Measurements from ENCODE around the gene DCDC1.

DCDC1 gene

DNA sequence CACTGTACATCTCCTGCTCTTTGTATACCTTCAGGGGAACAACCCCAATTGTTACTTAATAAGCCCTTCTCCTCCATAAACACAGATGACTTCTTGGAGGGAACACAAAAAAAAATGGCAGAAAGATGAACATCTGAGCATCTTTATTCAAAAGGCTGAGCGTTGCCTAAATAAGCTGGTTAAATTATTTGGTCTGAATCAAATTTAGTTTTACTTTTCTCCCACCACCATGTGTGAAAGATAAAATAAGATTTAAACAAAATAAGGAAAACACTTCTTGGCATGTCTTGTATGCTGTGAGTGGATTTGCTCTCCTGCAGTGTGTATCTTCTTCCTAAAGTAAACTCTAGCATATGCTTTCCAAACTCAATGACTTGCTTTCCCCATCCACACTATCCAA, 137.9 kb downstream of the DCDC1 start:
- no peak for DNase-seq
- no peak for ATAC-seq

DNA sequence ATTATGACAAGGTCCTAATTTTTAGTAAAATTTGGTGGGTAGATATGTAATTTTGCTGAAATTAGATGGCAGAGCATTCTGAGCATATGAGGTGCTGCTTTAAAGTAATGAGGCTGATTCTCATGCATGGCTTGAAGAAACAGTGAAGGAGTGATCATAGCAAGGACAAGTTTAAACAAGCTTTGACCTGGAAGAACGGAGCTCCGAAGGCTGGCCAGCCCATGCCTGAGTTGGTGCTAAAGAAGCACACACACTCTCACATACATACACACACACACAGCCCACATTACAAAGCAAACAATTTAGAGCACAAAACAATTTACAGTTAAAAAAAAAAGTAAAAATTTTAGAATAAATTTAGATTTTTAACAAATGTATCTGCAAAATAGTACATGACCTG, 150.7 kb downstream of the DCDC1 start:
- ATAC-seq (no peak), DNase-seq (no peak)

DNA sequence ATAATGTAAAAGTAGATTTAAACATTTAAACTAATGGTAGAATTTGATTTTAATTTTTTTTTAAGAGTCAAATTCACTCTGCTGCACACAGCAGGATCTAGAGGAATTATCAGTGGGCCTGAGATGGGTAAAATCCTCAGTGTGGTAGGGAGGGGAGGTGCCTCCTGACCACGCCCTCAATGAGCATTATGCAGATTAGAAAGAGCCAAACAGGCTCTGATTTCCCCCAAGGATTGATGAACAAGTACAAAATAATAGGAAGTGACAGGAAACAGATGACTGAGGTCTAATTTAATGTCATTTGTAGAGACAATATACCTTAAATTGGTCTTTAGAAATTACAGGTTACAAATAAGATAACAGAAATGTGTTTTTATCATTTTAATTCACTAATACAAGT, 155.2 kb downstream of the DCDC1 start:
- DNase-seq (no peak), ATAC-seq (no peak)

DNA sequence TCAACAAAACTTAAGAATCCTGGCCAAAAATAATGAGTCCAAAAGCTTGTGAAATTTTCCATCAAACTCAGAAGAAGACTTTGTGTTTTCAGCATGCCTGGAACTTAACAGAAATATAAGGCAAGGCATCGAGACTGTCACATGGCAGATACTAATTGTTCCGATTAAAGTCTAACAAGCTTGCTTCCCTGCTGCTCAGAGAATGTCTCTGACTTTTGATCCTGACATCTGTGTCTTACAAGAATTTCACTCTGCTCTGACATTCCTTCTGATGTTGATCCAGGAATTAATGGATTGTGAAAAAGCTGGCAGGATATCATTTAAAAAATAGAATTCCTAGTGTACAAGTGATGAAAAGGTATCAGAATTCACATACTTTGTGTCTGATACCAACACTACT, 170.2 kb downstream of the DCDC1 start:
- ATAC-seq = no peak
- DNase-seq = no peak

DNA sequence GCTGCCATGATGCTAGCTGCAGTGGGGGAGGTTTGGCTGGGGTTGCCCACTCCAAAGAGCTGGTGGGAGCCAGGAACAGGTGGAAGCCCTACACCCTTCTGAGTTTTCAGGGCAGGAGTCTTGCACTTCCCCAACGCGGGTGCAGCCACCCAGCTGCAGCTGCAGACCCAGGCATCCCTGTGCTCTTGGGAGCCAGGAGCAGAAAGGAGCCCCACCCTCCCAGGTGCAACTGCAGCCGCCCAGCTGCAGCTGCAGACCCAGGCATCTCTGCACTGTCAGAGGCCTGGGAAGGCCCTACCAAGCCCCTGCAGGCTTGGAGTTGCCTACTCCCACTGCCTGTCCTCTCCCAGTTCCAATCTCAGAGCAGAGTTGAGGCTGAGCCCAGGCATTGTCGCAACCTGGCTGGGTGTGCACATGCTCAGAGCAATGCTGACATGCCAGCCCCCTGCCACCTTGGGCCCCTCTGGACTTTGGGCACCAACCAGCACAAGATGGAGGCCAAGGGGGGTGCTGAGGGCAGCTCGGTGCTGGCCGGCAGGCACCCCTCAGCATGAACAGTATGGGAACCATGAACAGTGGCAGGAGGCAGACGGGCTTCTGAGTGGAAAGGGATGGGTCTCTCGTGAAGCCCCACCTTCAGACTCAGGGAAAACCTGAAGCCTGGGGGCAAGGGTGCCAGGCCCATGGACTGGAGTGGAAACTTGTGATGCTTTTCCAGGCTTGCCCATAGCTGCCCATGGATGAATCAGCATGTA, 195.4 kb downstream of the DCDC1 start:
- no peak for DNase-seq

DNA sequence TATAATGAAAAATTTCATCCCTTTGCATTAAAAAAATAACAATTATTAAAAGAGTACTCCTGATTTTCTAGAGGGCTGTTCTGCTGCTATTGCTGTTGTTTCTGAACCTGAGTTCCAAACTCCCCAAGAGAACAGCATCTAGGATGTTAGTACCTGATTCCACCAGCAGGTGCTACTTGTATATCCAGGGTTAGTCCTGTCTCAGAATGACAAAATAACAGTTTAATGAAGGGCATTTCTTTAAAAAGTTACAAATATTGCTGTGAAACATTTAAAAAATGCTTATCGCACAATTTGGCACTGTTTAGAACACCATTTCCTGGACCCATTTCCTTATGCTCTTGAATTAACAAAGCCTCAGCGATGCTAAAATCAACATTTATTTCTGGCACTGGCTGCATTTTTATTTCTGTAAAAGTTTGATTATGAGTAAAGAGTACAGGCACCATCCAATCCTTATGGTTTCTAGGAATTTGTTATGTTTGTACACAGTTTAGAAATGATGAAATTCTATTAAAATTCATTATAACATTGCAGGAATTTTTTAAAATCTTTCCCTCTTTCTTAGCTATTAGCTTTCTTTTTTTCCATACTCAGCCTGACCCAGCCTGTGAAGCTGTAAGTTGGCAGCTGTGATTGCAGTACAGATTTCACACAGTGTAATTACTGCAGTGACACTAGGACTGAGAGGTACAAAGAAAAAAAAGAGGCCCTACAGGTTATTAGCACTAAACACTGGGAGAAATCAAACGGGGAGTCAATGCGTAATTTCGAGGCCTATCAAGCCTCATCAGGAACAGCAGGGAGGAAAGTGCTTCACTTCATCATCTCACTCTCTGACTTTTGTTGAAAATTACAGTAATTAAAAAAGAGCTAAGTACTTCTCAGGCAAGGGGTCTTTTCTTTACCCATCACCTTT, 208.8 kb downstream of the DCDC1 start:
- DNase-seq = no peak

More for the DNA sequence above, 195.4 kb downstream of the DCDC1 start:
- no peak for ATAC-seq

DNA sequence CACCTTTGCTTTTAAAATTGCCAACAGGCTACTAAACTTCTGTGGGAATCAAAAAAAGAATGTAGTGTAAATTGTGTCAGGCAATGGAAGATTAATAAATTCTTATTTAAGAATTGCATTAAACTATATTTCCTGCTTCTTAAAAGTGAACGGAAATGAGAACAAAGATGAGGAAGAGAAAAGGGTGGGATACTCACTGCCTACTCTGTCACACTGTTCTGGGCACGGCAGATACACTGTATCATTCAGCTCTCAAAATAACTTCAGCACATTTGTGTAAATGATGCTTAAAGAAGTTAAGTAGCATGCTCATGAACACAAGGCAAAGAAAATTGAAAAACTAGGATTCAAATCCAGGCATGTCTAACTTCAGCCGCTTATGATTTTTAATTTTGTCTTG, 218.7 kb downstream of the DCDC1 start:
- ATAC-seq = no peak
- DNase-seq = no peak

More for the DNA sequence above, 208.8 kb downstream of the DCDC1 start:
- ATAC-seq = no peak

DNA sequence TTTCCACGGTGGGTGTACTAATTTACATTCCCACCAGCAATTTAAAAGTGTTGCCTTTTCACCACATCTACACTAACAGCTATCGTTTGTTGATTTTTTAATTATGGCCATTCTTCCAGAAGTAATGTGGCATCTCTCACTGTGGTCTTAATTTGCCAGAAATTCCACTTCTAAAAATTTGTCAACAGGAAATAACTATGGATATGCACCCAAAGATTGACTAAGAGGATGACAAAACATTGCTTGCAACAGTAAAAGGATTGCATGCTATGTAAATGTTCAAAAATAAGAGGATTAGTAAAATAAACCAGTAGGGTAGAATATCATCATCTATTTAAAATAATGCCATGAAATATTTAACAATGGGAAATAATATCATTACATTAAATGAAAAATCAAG, 219.5 kb downstream of the DCDC1 start:
- no peak for ATAC-seq
- DNase-seq = no peak

DNA sequence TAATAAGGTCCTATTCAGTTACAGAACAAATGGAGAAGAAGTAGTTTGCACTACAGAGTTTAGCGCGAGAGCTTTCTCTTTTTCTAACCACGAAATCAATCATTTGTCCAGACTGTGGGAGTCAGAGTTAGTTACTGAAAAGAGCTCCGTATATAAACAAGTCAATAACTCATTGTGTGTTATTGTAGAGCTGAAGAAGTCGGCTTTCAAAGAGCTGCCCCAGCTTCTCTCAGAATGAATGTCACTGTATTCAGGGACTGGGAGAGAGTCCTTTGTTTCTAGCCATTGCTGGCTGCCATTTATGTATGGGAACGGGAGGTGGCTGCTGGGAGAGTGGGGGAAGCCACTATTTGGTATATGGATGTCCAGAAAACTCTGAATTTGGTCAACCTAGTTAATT, 227.8 kb downstream of the DCDC1 start:
- DNase-seq (no peak), ATAC-seq (no peak)

DNA sequence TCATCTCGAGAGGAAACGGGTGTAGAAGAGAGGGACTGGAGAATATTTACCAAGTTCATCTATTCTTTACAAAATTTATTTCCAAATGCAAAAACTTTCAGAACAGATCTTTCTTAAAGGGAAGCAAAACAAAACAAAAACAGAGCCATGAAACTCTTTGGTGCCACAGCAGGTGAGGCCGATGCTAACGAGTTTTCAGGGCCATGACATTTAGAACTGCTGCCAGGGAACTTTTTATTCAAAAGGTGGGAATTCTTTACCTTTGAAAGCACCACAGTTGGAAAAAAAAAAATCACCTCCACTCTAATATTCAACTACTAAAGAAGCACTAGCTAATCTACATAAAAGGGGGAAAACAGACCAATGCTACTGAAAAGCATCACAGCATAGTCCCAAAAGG, 230.1 kb downstream of the DCDC1 start:
- DNase-seq = no peak
- ATAC-seq = no peak

DNA sequence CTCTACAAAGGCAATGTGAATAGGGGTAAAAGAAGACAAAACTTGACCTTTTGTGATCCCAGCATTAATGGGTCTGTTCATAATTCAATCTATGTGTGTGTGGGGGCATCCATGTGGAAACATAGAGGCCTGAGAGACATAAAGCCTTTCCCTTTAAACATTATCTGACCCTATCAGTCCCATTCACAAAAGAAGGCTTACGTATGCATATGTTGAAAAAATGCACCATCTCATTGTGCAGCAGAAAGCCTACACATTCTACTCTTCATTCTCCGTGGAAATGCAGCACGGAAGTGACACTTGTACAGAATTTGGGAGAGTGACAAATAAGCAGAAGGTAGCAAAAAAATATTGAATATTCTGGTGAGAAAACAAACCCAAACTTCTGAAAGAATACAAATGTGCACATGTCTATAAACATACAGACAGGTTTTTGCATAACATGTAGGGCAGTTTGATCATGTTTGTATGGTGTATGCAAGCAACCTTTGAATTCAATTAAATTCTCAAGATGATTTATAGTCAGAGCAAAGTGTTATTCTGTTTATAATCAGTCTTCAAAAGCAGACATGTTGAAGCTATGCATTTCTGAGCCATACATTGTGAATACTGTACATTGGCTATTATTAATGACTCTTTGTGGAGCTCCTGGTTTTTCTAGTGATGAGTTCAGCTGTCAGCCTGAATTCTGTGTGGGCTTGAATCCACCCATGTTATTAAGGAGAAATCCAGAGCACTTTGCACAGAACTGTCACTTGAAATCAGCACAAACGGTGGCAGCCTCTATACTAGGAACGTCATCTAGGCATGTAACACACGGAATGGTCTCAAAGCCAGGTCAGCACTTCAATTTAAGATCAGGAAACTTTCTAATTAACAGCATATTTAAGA, 236.8 kb downstream of the DCDC1 start:
- DNase-seq = no peak
- ATAC-seq = no peak

DNA sequence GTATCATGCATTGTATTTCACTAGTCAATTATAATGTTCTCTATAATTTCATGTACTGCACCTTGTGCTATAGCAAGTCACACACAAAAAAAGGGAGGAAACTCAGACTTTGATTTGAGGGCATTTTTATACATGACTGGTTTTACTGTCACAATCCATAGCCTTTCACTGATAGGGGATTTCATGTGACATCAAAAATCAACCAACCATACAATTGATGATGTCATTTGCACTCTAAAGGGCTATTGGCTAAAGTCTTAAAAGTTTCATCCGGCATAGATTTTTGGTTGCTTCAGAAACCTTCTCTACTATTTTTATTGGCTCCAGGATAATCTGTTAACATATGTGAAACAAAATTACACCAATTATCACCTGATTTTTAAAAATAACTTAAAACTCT, 237.8 kb downstream of the DCDC1 start:
- ATAC-seq (no peak), DNase-seq (no peak)

DNA sequence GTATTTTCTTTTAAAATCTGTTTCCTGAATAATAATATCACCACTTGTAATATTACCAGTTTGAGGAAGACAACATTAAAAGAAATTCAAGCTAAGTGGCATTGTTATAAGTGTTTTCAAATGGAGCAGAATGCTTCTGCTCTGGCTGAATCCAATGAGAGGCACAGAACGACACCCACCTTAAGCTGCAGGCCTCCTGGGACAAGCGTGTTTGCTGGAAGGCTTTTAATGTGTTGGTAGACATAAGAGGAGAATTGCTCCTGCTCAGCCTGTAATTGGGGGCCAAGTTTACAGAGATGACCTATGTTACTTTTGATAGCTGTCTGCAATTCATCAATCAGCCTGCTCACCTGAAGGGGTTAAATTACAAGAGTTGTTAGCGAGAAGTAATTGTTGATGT, 242.2 kb downstream of the DCDC1 start:
- no peak for ATAC-seq
- no peak for DNase-seq

DNA sequence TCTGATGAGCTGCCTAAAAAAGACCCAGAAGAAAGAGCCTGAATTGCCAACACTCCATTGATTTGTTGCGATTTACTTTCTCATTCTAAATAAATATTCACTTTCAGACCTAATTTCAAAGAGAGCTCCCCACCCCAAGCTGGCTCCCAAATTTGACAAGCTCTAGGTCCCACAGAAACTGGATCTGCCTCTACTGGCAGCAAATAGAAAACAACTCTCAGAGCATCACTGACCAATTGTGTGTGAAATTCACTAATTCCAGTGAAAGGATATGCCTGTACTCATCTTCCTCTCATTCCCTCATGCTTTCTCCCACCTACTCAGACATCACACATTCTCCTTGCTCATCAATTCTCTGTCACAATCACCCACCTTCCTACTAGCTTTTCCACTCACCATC, 249.1 kb downstream of the DCDC1 start:
- ATAC-seq = no peak

DNA sequence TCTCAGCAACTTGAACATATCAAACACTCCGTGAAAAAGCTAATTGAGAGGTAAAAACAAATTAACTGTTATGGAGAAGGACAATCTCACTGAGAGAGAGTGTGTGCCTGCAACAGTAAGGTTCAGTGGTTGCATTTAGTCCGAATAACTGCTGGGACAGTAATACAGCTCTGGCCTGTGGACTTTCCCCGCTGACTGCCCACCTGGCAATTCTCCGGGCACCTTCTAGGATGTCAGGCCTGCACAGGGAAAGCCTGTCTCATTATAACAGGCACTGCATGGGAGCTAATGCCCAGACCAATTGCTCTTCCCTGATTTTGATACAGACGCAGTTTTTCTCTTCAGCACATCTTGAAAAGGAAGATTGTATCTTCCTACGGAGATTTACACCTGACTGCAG, 251.0 kb downstream of the DCDC1 start:
- ATAC-seq = no peak
- no peak for DNase-seq

More for the DNA sequence above, 249.1 kb downstream of the DCDC1 start:
- DNase-seq = no peak

DNA sequence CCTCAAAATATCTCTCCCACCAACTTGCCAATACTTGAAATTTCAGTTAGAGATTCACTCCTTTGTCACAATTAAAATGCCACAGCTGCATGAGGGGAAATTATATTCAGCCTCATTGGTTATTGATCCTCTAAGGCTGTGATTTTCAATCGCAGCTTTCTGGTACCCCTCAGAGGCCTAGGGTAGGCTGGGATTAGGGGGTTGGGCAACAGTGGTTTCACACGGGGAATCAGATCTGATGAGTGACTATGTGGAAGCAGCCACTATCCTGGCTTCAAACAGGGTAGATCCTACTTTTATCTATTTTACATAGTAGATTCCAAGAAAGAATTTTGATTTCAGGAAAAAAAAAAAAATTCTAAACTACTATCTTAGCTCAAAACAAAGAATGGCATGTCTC, 252.5 kb downstream of the DCDC1 start:
- DNase-seq = no peak
- no peak for ATAC-seq

DNA sequence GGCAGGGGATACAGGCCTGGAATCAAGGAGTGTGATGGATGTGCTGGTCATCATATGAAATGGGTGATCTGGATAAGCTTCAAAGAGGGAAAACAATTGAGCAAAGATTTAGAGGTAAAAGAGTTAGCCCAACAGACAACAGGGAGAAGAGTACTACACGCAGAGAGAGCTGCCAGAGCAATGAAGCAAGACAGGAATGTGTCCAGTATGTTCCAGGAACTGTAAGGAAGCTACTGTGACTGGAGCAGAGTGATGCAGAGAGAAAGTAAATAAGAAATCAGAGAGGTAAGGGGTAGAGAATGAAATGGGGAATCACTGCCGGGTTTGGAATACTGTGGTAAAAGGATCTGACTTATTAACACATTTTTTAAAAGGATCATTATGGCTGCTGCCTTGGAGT, 255.1 kb downstream of the DCDC1 start:
- ATAC-seq (no peak), DNase-seq (no peak)

DNA sequence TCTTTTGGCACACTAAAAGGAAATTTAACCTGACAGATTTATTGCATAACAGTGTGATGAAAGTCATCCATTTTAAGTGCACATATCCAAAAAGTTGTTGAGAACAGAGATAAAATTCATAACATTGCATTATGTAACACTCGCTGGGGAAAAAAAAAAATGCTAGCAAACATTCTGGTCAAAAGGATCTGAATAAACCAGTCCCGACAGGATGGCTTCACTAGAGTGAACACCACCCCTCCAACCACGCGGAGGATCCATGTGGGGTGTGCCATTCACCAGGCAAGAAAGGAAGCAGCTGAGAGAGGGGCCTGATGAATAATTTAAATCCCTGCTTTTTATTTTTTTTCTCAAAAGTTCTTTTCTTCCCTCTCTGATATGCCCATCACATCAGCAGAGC, 258.7 kb downstream of the DCDC1 start:
- no peak for DNase-seq
- ATAC-seq = no peak

DNA sequence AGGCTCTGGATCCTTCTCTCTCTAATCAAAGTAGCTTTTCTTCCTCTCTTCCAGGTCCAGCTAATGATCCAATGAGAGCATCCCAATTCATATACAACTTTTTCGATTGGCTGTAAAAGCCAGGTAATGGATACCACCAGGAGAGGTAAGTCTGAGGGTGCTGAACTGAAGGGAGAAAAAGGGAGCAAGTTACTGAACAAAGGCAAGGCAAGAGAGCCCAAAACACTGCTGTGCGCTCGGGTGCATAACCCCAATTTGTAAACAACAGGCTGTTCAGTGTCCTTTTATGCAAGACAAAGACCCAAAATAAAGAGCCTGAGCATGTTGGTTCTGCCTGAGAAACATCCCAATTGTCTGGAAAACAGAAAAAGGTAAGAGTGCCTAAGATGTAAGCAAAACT, 260.1 kb downstream of the DCDC1 start:
- no peak for ATAC-seq
- no peak for DNase-seq

DNA sequence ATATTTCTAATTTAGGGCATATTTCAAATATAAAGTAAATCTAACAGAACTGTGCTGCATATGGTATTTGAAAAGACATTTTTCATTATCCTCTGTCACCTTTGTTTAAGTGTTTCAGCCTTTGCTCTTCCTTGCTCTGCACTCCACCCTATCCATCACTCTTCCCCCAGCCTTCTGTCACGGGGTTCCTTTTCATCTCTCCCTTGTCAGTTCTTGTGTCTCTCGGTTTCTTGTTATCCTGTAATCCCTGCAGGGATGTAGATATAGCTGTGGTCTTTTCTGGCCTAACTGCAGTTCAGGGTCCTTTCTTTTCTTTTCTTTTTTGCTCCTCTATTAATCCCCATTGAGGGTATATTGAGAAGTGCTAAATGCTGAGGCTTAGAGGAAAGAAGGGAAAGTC, 261.9 kb downstream of the DCDC1 start:
- no peak for ATAC-seq
- no peak for DNase-seq

DNA sequence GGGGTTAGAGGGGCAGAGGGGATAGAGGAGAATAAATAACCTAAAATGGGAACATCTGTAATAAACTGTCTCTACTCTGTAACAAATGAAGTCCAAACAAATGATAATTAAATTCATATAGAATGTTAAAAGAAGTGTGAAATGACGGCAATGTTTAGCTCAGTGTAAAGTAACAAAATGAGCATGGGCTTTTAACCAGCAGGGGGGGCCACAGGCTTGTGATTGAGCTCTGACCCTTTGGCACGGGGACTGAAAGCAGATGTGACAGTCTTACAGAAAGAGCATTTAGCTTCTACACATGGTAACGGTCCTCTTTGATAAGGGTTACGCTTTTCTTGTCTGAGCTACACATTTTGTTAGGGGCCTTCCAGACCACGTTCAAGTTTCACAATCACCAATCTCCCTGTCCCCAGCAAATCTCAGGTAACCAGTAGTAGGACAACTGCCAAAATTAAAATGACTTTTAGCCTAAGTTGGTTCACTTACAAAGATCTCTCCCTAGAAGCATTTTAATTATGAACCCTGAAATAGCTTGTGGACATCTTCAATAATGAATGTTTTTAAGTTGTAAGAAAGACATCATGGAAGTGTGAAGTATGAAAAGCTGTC, 262.5 kb downstream of the DCDC1 start:
- no peak for ATAC-seq
- DNase-seq = peak; percentile 51

DNA sequence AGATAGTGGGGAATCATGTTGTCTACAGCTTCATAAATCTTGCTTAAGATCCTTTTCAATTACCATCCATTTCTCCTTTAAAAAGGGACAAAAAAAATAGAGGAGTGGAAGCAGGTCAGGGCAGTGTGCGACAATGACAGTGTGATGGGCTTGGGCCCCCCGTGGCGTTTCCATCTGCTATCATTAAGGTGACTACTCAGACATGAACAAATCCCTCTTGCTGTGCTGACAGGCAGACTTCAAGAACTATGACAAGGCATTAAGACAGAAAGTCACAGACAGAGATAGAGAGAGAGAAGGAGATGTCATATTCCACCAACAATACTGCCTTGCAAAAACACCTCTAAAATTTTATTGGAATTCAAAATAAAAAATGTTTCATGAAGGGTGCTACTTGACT, 263.2 kb downstream of the DCDC1 start:
- DNase-seq = no peak
- no peak for ATAC-seq

Measured in stimulated activated naive CD8-positive, alpha-beta T cell treated with anti-CD3 and anti-CD28 coated beads, Interleukin-15, Interleukin-2, amounts not matched to agents 100 U/mL and 50 U/mL, for 24 hours (primary cell).